HEK293T (cell line): Measurements from ENCODE around the gene FBXW5.

Experiments used
- ARNT ChIP-seq: fragments of 450-650 bp; IDR thresholded peaks from 2 replicates; pipeline ENCODE4 v1.6.1; 2017; ENCODE audit warnings: mild to moderate bottlenecking
- BHLHE40 ChIP-seq: fragments of 450-650 bp; IDR thresholded peaks from 2 replicates; pipeline ENCODE4 v1.6.1; 2016; ENCODE audit warnings: mild to moderate bottlenecking, moderate library complexity, borderline replicate concordance
- ELF4 ChIP-seq: fragments of 450-650 bp; IDR thresholded peaks from 2 replicates; pipeline ENCODE4 v1.6.1; 2017; ENCODE audit warnings: antibody characterized with exemption
- FOXA1 ChIP-seq: fragments of 450-650 bp; IDR thresholded peaks from 2 replicates; pipeline ENCODE4 v1.6.1; 2016; ENCODE audit warnings: mild to moderate bottlenecking
- FOXK2 ChIP-seq: fragments of 450-650 bp; IDR thresholded peaks from 2 replicates; pipeline ENCODE4 v1.6.1; 2016; ENCODE audit warnings: mild to moderate bottlenecking
- FOXM1 ChIP-seq: fragments of 450-650 bp; IDR thresholded peaks from 2 replicates; pipeline ENCODE4 v1.6.1; 2017; ENCODE audit warnings: mild to moderate bottlenecking, borderline replicate concordance
- HDGF ChIP-seq: fragments of 450-650 bp; IDR thresholded peaks from 2 replicates; pipeline ENCODE4 v1.6.1; 2017; ENCODE audit warnings: antibody characterized with exemption, borderline replicate concordance
- L3MBTL2 ChIP-seq: fragments of 450-650 bp; conservative IDR thresholded peaks from 2 replicates; pipeline ENCODE4 v1.6.1; 2016; ENCODE audit warnings: mild to moderate bottlenecking
- SP1 ChIP-seq: fragments of 450-650 bp; IDR thresholded peaks from 2 replicates; pipeline ENCODE4 v1.6.1; 2017
- SUZ12 ChIP-seq: fragments of 450-650 bp; IDR thresholded peaks from 2 replicates; pipeline ENCODE4 v1.6.1; 2016; ENCODE audit warnings: mild to moderate bottlenecking
- TF ChIP-seq, protein P1 (sequence below): fragments of 450-650 bp; IDR thresholded peaks from 2 replicates; pipeline ENCODE4 v1.6.1; 2016

DNA sequence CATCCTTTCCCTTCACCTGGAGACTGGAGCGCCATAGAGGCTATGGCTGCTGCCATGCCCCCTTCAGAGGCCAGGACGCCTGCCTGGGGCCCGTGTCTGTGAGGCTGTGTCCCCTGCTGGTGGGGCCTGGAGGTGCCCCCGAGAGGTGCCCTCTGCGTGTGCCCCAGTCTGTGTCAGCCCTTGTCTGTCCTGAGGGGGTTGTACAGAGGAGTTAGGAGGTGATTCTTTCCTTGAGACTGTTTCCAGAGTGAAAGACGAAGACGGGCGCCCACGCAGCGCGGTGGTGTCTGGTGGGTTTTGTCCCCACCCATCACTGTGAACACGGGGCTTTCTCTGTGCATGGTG is 33.7 kb downstream of the FBXW5 start:
- TF ChIP-seq SP1 (no peak), ELF4 (no peak), HDGF (no peak), BHLHE40 (no peak), SUZ12 (no peak), FOXM1 (no peak), FOXK2 (no peak), ARNT (no peak), L3MBTL2 (no peak), FOXA1 (no peak)
- TF ChIP-seq, protein P1, sequence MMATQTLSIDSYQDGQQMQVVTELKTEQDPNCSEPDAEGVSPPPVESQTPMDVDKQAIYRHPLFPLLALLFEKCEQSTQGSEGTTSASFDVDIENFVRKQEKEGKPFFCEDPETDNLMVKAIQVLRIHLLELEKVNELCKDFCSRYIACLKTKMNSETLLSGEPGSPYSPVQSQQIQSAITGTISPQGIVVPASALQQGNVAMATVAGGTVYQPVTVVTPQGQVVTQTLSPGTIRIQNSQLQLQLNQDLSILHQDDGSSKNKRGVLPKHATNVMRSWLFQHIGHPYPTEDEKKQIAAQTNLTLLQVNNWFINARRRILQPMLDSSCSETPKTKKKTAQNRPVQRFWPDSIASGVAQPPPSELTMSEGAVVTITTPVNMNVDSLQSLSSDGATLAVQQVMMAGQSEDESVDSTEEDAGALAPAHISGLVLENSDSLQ: no peak
